Measurements from ENCODE around the gene CDKAL1.

DNA sequence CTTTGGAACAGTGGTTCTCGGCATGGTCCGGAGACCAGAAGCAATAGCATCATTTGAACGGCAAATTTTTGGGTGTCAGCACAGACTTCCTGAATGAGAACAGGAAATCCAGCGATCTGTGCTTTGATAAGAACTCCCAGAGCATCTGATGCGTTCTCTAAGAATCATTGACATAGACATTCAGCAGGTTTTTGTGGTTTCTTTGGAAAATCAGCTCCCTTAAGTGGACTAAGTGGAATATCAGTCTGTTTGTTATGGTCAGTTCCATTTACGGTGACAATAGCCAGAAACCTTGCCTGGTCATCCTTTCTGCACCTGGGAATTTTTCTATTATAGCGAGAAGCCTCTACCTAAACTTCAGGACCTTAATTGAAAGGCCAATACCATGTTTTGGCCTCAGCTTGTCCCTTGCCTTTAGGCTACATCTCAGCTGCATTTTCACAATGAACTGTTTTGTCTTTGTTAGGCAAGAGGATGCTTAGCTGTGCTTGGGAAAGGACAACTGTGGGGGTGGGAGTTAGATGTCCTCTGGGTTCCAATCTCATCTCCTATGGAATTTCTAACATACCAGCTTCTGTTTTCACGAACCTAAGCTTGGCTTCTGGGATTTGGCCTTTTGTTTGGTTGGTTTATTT, 299.7 kb downstream of the CDKAL1 start:
- TF ChIP-seq, protein P1, sequence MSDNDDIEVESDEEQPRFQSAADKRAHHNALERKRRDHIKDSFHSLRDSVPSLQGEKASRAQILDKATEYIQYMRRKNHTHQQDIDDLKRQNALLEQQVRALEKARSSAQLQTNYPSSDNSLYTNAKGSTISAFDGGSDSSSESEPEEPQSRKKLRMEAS (IDR thresholded peaks at IDR 0.05; ENCODE audit: insufficient read depth, insufficient read length) = no peak
- no peak for TF ChIP-seq EZH2 (IDR thresholded peaks at IDR 0.05; ENCODE audit: borderline replicate concordance, low read depth, low read length, severe bottlenecking)
- TF ChIP-seq, protein P2, sequence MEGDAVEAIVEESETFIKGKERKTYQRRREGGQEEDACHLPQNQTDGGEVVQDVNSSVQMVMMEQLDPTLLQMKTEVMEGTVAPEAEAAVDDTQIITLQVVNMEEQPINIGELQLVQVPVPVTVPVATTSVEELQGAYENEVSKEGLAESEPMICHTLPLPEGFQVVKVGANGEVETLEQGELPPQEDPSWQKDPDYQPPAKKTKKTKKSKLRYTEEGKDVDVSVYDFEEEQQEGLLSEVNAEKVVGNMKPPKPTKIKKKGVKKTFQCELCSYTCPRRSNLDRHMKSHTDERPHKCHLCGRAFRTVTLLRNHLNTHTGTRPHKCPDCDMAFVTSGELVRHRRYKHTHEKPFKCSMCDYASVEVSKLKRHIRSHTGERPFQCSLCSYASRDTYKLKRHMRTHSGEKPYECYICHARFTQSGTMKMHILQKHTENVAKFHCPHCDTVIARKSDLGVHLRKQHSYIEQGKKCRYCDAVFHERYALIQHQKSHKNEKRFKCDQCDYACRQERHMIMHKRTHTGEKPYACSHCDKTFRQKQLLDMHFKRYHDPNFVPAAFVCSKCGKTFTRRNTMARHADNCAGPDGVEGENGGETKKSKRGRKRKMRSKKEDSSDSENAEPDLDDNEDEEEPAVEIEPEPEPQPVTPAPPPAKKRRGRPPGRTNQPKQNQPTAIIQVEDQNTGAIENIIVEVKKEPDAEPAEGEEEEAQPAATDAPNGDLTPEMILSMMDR (IDR thresholded peaks at IDR 0.05; ENCODE audit: extremely low read depth in 1 of 2, insufficient read depth in 1 of 2, low read depth in 1 of 2, low read length in 2 of 2) = no peak
